H1 (cell line): ENCODE results near the gene ALOX5AP. TPM values are rescaled to one million over a fixed set of nuclear protein-coding genes. Genes with fewer than 3 reads are reported as not detected.

Experiments used
- EP300 ChIP-seq, 2 experiments: IDR thresholded peaks; 1 replicate in 1 of 2; 2 replicates in 1 of 2; pipeline ENCODE4 v1.6.1; 2011 to 2012; ENCODE audit warnings: low read depth in 2 of 2, low read length in 2 of 2, mild to moderate bottlenecking in 2 of 2, borderline replicate concordance in 1 of 2, inconsistent platforms in 1 of 2, moderate library complexity in 1 of 2
- MAX ChIP-seq: IDR thresholded peaks from 2 replicates; pipeline ENCODE4 v1.6.1; 2012; ENCODE audit warnings: inconsistent platforms
- POLR2A ChIP-seq, 2 experiments: IDR thresholded peaks; 1 replicate in 1 of 2; 2 replicates in 1 of 2; pipeline ENCODE4 v1.6.1; 2011; ENCODE audit warnings: low read depth in 2 of 2, low read length in 2 of 2, mild to moderate bottlenecking in 2 of 2; ENCODE audit errors: control extremely low read depth in 1 of 2
- RXRA ChIP-seq: IDR thresholded peaks from 2 replicates; pipeline ENCODE4 v1.6.1; 2011; ENCODE audit warnings: low read depth, mild to moderate bottlenecking, low read length, moderate library complexity; ENCODE audit not compliant: insufficient read depth
- SP4 ChIP-seq: IDR thresholded peaks from 2 replicates; pipeline ENCODE4 v1.6.1; 2012; ENCODE audit warnings: low read length, inconsistent platforms
- TAF7 ChIP-seq: optimal IDR thresholded peaks from 2 replicates; pipeline ENCODE3; 2011; ENCODE audit warnings: low read depth, mild to moderate bottlenecking, inconsistent platforms, low read length, moderate library complexity, borderline replicate concordance
- polyA plus RNA-seq, 7 experiments: library from polyadenylated mRNA; depleted of rRNA in 3 of 7; stranded (reverse) in 5 of 7; unstranded in 2 of 7; fragments of >200 nt in 5 of 7; fragments of 200-250 nt in 2 of 7; gene quantifications; 1 replicate in 5 of 7; 2 replicates in 1 of 7; 4 replicates in 1 of 7; pipeline versions ENCODE4 v1.2.1 to v1.2.3, GENCODE V29; 2011 to 2013; ENCODE audit warnings: missing spikeins in 2 of 7, mixed read lengths in 2 of 7
- total RNA-seq: library from RNA; stranded (reverse); fragmentation: NEBNext Ultra II Directional; extraction: Animal tissue kit (Norgen Biotek cat#: 25700); gene quantifications from 2 replicates; pipeline ENCODE4 v1.2.1, GENCODE V29; 2021

The ALOX5AP gene
- total and polyA plus RNA-seq, 2 of the 8 experiments (the other 6 are each of a cell fraction or from before 2014, with no cell fraction given) = not detected

GRCh38 chr13:30700364-30700763, 35.0 kb upstream of the ALOX5AP start (continued):
- TF ChIP-seq EP300 (IDR thresholded peaks at IDR 0.05; ENCODE audit: borderline replicate concordance in 1 of 2, low read depth in 2 of 2, low read length in 2 of 2) (no peak), RXRA (no peak), MAX (no peak), POLR2A (IDR thresholded peaks at IDR 0.05; ENCODE audit: control extremely low read depth in 1 of 2, low read depth in 2 of 2, low read length in 2 of 2) (no peak), TAF7 (no peak), SP4 (no peak)
